Progenitor cell of endocrine pancreas (in vitro differentiated cells): ENCODE results near the gene SFTPD. TPM values are rescaled to one million over a fixed set of nuclear protein-coding genes. Genes with fewer than 3 reads are reported as not detected.

Experiments used
- total RNA-seq: library from RNA; stranded (reverse); gene quantifications from 2 replicates; pipeline ENCODE4 v1.2.1, GENCODE V29; 2021

The SFTPD gene
- total RNA-seq, 1 donor from 2014 or later: 0.29 TPM

Other genes with a start within 250 kb of the SFTPD start
- gene NUTM2B, start 245.9 kb downstream of the SFTPD start, total RNA-seq: 1.4 and 1.9 TPM in 2 replicates
- 0.36 and 0.40 TPM in 2 replicates for gene NUTM2E, start 122.4 kb downstream of the SFTPD start, total RNA-seq
- 34.7 and 34.8 TPM in 2 replicates for gene TMEM254, start 129.6 kb upstream of the SFTPD start, total RNA-seq
- gene PLAC9, start 183.6 kb upstream of the SFTPD start, total RNA-seq: 0.79 and 1.6 TPM in 2 replicates